Sigmoid colon (tissue), 4 donors: ENCODE data around the gene UNC13C.

ENCODE experiments used
- CTCF ChIP-seq, 4 experiments: fragments of 450-650 bp in 3 of 4; fragments of 200-600 bp in 1 of 4; IDR thresholded peaks; one replicate each; pipeline ENCODE4 v1.5.1; 2016 to 2019; ENCODE audit warnings: antibody characterized with exemption in 4 of 4, mild to moderate bottlenecking in 3 of 4, moderate library complexity in 2 of 4
- POLR2AphosphoS5 ChIP-seq, 4 donors: sonication (generic); formaldehyde crosslinking; IDR thresholded peaks; one replicate each; pipeline ENCODE4 v1.6.1; 2017; ENCODE audit warnings: antibody characterized with exemption in 4 of 4

DNA sequence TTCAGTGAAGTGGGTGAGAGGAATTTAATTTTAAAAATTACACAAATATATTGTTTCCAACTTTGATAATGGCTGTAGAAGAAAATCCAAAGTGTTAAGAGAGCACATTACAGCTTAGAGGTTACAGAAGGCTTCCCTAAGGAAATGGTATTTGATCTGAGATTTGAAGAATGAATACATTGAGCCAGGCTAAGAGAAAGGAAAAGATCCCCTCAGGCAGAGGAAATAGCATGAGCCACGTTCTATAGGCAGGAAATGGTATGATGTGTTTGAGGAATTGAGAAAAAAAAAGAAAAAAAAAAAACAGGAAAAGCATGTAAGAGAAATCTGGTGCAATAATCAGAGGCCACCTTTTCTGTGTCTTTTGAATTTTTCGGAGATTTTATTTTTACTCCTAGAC, 48.6 kb downstream of the UNC13C start:
- TF ChIP-seq POLR2AphosphoS5 (IDR thresholded peaks at IDR 0.05) (no peak), CTCF (IDR thresholded peaks at IDR 0.05) (no peak)
